H1 (cell line): ENCODE measurements around the gene ENKUR. TPM values are rescaled to one million over a fixed set of nuclear protein-coding genes. Genes with fewer than 3 reads are reported as not detected.

Experiments used
- CTCF ChIA-PET: fragments of 300-600 bp; sonication (Branson Sonifier 250); formaldehyde crosslinking; loops from one replicate; lab custom pipeline; 2021; ENCODE audit not compliant: partially characterized antibody; lab: Charles Lee
- POLR2A ChIA-PET: fragments of 300-600 bp; sonication (Branson Sonifier 250); formaldehyde crosslinking; loops from one replicate; lab custom pipeline; 2021; ENCODE audit warnings: inconsistent platforms; ENCODE audit not compliant: partially characterized antibody; lab: Charles Lee
- DNase-seq, 2 experiments: peaks; one replicate each; pipeline versions ENCODE4 v3.0.0 to v3.0.0-alpha.2; 2010 to 2022; ENCODE audit warnings: low spot score in 2 of 2, low read depth in 1 of 2, mixed read lengths in 1 of 2
- FAIRE-seq: peaks from 2 replicates; lab custom pipeline; 2011; peaks lifted over from hg19 to GRCh38; lab: Jason Lieb, UNC
- H2AFZ ChIP-seq: 2 replicates; pipeline ENCODE4 v1.8.1; 2012; ENCODE audit warnings: low read length, inconsistent platforms
- H2AK5ac ChIP-seq: 2 replicates; pipeline ENCODE4 v1.6.1; 2013; ENCODE audit warnings: low read depth, low read length
- H2BK120ac ChIP-seq: replicated peaks from 2 replicates; pipeline ENCODE3; 2013; ENCODE audit warnings: low read depth, low read length, inconsistent platforms
- H2BK12ac ChIP-seq: 2 replicates; pipeline ENCODE4 v1.6.1; 2013; ENCODE audit warnings: low read depth, low read length
- H2BK15ac ChIP-seq: 2 replicates; pipeline ENCODE4 v1.6.1; 2013; ENCODE audit warnings: low read length
- H2BK20ac ChIP-seq: 2 replicates; pipeline ENCODE4 v1.6.1; 2013; ENCODE audit warnings: low read length
- H2BK5ac ChIP-seq: 2 replicates; pipeline ENCODE4 v1.6.1; 2013; ENCODE audit warnings: low read depth, low read length
- H3K14ac ChIP-seq: 2 replicates; pipeline ENCODE4 v1.6.1; 2013; ENCODE audit warnings: inconsistent platforms; ENCODE audit not compliant: insufficient read length
- H3K18ac ChIP-seq: 2 replicates; pipeline ENCODE4 v1.6.1; 2013; ENCODE audit warnings: low read length; ENCODE audit errors: extremely low read depth
- H3K23ac ChIP-seq: 2 replicates; pipeline ENCODE4 v1.6.1; 2013; ENCODE audit warnings: inconsistent platforms; ENCODE audit not compliant: insufficient read length
- H3K23me2 ChIP-seq: 2 replicates; pipeline ENCODE4 v1.6.1; 2013; ENCODE audit warnings: low read depth, low read length
- H3K27ac ChIP-seq: 2 replicates; pipeline ENCODE4 v1.6.1; 2011; ENCODE audit warnings: low read depth, low read length, inconsistent platforms
- H3K27me3 ChIP-seq, 4 experiments: replicated peaks in 1 of 4; 1 replicate in 1 of 4; 2 replicates in 3 of 4; pipeline versions ENCODE4 v1.6.1 to v1.8.1; 2011 to 2013; ENCODE audit warnings: low read length in 3 of 4, mild to moderate bottlenecking in 3 of 4, inconsistent platforms in 2 of 4, mixed read lengths in 2 of 4, moderate library complexity in 1 of 4; ENCODE audit not compliant: control insufficient read depth in 3 of 4, insufficient read depth in 3 of 4; ENCODE audit errors: extremely low read depth in 1 of 4
- H3K36me3 ChIP-seq, 4 experiments: 2 replicates each; pipeline versions ENCODE4 v1.6.1 to v1.8.1; 2011 to 2013; ENCODE audit warnings: mild to moderate bottlenecking in 4 of 4, low read length in 3 of 4, moderate library complexity in 2 of 4, control low read depth in 1 of 4, inconsistent platforms in 1 of 4; ENCODE audit not compliant: insufficient read depth in 4 of 4, control insufficient read depth in 2 of 4
- H3K4ac ChIP-seq: replicated peaks from 2 replicates; pipeline ENCODE3; 2013; ENCODE audit warnings: low read length, low read depth, mixed read lengths, inconsistent platforms; ENCODE audit not compliant: insufficient read length
- H3K4me1 ChIP-seq, 4 experiments: replicated peaks in 1 of 4; 1 replicate in 1 of 4; 2 replicates in 3 of 4; pipeline versions ENCODE4 v1.6.1 to v1.8.1; 2011 to 2013; ENCODE audit warnings: low read length in 3 of 4, inconsistent platforms in 2 of 4, mixed read lengths in 1 of 4; ENCODE audit not compliant: insufficient read depth in 4 of 4, control insufficient read depth in 3 of 4
- H3K4me2 ChIP-seq, 2 experiments: 2 replicates each; pipeline versions ENCODE4 v1.6.1 to v1.8.1; 2011 to 2013; ENCODE audit warnings: low read depth in 2 of 2, low read length in 2 of 2, control low read depth in 1 of 2, inconsistent platforms in 1 of 2, mild to moderate bottlenecking in 1 of 2; ENCODE audit not compliant: insufficient read depth in 1 of 2
- H3K4me3 ChIP-seq, 4 experiments: fragments of 200-600, 300-600 bp in 1 of 4; sonication (generic), shearing (Covaris generic), sonication (Bioruptor Twin) in 1 of 4; 2 replicates each; pipeline versions ENCODE4 v1.5.1 to v1.8.1; 2011 to 2016; ENCODE audit warnings: low read length in 4 of 4, low read depth in 3 of 4, control low read depth in 2 of 4, inconsistent platforms in 2 of 4, mild to moderate bottlenecking in 2 of 4, mixed read lengths in 1 of 4, moderate library complexity in 1 of 4; ENCODE audit not compliant: insufficient read depth in 2 of 4; ENCODE audit errors: extremely low read depth in 1 of 4
- H3K56ac ChIP-seq: replicated peaks from 2 replicates; pipeline ENCODE3; 2013; ENCODE audit warnings: low read depth, mild to moderate bottlenecking, mixed read lengths, low read length, inconsistent platforms; ENCODE audit not compliant: insufficient read length
- H3K79me1 ChIP-seq: 2 replicates; pipeline ENCODE4 v1.6.1; 2013; ENCODE audit warnings: low read depth, low read length, control low read depth
- H3K79me2 ChIP-seq, 2 experiments: 2 replicates each; pipeline versions ENCODE4 v1.6.1 to v1.8.1; 2012 to 2013; ENCODE audit warnings: low read length in 2 of 2, mild to moderate bottlenecking in 2 of 2, inconsistent platforms in 1 of 2; ENCODE audit not compliant: insufficient read depth in 2 of 2, control insufficient read depth in 1 of 2
- H3K9ac ChIP-seq, 4 experiments: replicated peaks in 1 of 4; 1 replicate in 1 of 4; 2 replicates in 3 of 4; pipeline versions ENCODE4 v1.6.1 to v1.8.1; 2011 to 2013; ENCODE audit warnings: low read depth in 3 of 4, low read length in 3 of 4, control low read depth in 2 of 4, mild to moderate bottlenecking in 2 of 4, moderate library complexity in 2 of 4, inconsistent platforms in 1 of 4; ENCODE audit errors: extremely low read depth in 1 of 4
- H3K9me3 ChIP-seq, 2 experiments: 2 replicates each; pipeline versions ENCODE4 v1.6.1 to v1.8.1; 2012 to 2013; ENCODE audit warnings: mild to moderate bottlenecking in 2 of 2, moderate library complexity in 2 of 2, control low read depth in 1 of 2, inconsistent platforms in 1 of 2, low read depth in 1 of 2, low read length in 1 of 2, mixed read lengths in 1 of 2; ENCODE audit not compliant: insufficient read depth in 2 of 2
- H4K20me1 ChIP-seq, 2 experiments: replicated peaks in 1 of 2; 2 replicates each; pipeline versions ENCODE3 to v1.8.1; 2011 to 2013; ENCODE audit warnings: inconsistent platforms in 2 of 2, low read length in 2 of 2, mild to moderate bottlenecking in 1 of 2; ENCODE audit not compliant: insufficient read depth in 2 of 2, control insufficient read depth in 1 of 2
- H4K5ac ChIP-seq: 2 replicates; pipeline ENCODE4 v1.6.1; 2013; ENCODE audit warnings: low read length, low read depth, mixed read lengths, inconsistent platforms; ENCODE audit not compliant: insufficient read length
- H4K8ac ChIP-seq: 2 replicates; pipeline ENCODE4 v1.8.0; 2013; ENCODE audit warnings: mild to moderate bottlenecking, moderate library complexity, low read length, inconsistent platforms; ENCODE audit not compliant: insufficient read depth; ENCODE audit errors: extremely low read depth
- H4K91ac ChIP-seq: replicated peaks from 2 replicates; pipeline ENCODE3; 2013; ENCODE audit warnings: low read length, mixed read lengths, inconsistent platforms; ENCODE audit not compliant: insufficient read length
- ATF3 ChIP-seq: IDR thresholded peaks from 2 replicates; pipeline ENCODE4 v1.6.1; 2011; ENCODE audit warnings: low read depth, mild to moderate bottlenecking, low read length; ENCODE audit not compliant: insufficient read depth
- BACH1 ChIP-seq: IDR thresholded peaks from 2 replicates; pipeline ENCODE4 v1.6.1; 2012; ENCODE audit warnings: low read length, improper control_type of control experiment
- E2F6 ChIP-seq: IDR thresholded peaks from 2 replicates; pipeline ENCODE4 v1.6.1; 2012; ENCODE audit warnings: inconsistent platforms
- FOSL1 ChIP-seq: IDR thresholded peaks from 2 replicates; pipeline ENCODE4 v1.6.1; 2011; ENCODE audit warnings: mild to moderate bottlenecking, low read depth, low read length, moderate library complexity; ENCODE audit not compliant: insufficient read depth
- GTF2F1 ChIP-seq: IDR thresholded peaks from 2 replicates; pipeline ENCODE4 v1.6.1; 2012; ENCODE audit warnings: low read depth, low read length, improper control_type of control experiment, borderline replicate concordance
- JUND ChIP-seq: IDR thresholded peaks from 2 replicates; pipeline ENCODE4 v1.6.1; 2011; ENCODE audit warnings: mild to moderate bottlenecking, improper control_type of control experiment, low read length
- KDM5A ChIP-seq: fragments of 200-600 bp; IDR thresholded peaks from 2 replicates; pipeline ENCODE4 v1.7.1; 2012; ENCODE audit warnings: mild to moderate bottlenecking, low read length, inconsistent platforms, mixed read lengths
- POLR2AphosphoS5 ChIP-seq: IDR thresholded peaks from 2 replicates; pipeline ENCODE4 v1.6.1; 2011; ENCODE audit warnings: low read depth, low read length
- SP2 ChIP-seq: IDR thresholded peaks from 2 replicates; pipeline ENCODE4 v1.6.1; 2012; ENCODE audit warnings: mild to moderate bottlenecking, low read length, inconsistent platforms
- WGBS, 2 experiments: shearing (Covaris generic) in 1 of 2; methylation state at CpG; one replicate each; pipeline versions ENCODE4 v1.1.6 to v1.1.7; 2013 to 2015; ENCODE audit warnings: low lambda C conversion rate in 2 of 2, mixed read lengths in 2 of 2, inconsistent platforms in 1 of 2, low coverage in 1 of 2, missing lambda C conversion rate in 1 of 2; ENCODE audit not compliant: insufficient replicate concordance in 2 of 2, insufficient coverage in 1 of 2, insufficient read length in 1 of 2; ENCODE audit errors: extremely low coverage in 1 of 2, missing lambda C conversion rate in 1 of 2; 5-methylcytosine and 5-hydroxymethylcytosine counted together
- polyA plus RNA-seq, 7 experiments: library from polyadenylated mRNA; depleted of rRNA in 3 of 7; stranded (reverse) in 5 of 7; unstranded in 2 of 7; fragments of >200 nt in 5 of 7; fragments of 200-250 nt in 2 of 7; gene quantifications; 1 replicate in 5 of 7; 2 replicates in 1 of 7; 4 replicates in 1 of 7; pipeline versions ENCODE4 v1.2.1 to v1.2.3, GENCODE V29; 2011 to 2013; ENCODE audit warnings: missing spikeins in 2 of 7, mixed read lengths in 2 of 7
- total RNA-seq: library from RNA; stranded (reverse); fragmentation: NEBNext Ultra II Directional; extraction: Animal tissue kit (Norgen Biotek cat#: 25700); gene quantifications from 2 replicates; pipeline ENCODE4 v1.2.1, GENCODE V29; 2021

ENKUR gene
- total and polyA plus RNA-seq, 2 of the 8 experiments (the other 6 are each of a cell fraction or from before 2014, with no cell fraction given): not detected

- H3K9ac ChIP-seq: no peak overlapping the region
- no peak overlapping the region for H3K14ac ChIP-seq
- H3K56ac ChIP-seq: no peak overlapping the region
- H3K4ac ChIP-seq: no peak overlapping the region
- no peaks in the 10 kb centered on the region for H3K23me2 ChIP-seq
- DNase-seq (no peak), FAIRE-seq (no peak)
- H4K5ac ChIP-seq: no peak overlapping the region
- TF ChIP-seq POLR2AphosphoS5: no peak
- no peak for TF ChIP-seq BACH1
- TF ChIP-seq E2F6: no peak
- no peak for TF ChIP-seq JUND
- TF ChIP-seq KDM5A: no peak
- no peak for TF ChIP-seq ATF3
- no peak for TF ChIP-seq GTF2F1
- no peak for TF ChIP-seq FOSL1
- TF ChIP-seq SP2: no peak
- no peak overlapping the region for H2AK5ac ChIP-seq
- no peak overlapping the region for H4K91ac ChIP-seq
- ChIA-PET CTCF (interaction anchor here (0.6 kb wide), 1 partner anchor 212 kb away, joined by 5 read pairs; no protein-coding TSS in a partner anchor), POLR2A (no interaction called here)
- no peak overlapping the region for H2AFZ ChIP-seq
- H3K79me1 ChIP-seq: no peaks in the 10 kb centered on the region
- no peak overlapping the region for H3K18ac ChIP-seq
- no peaks in the 10 kb centered on the region for H3K4me1 ChIP-seq
- H2BK15ac ChIP-seq: no peak overlapping the region
- H2BK20ac ChIP-seq: no peak overlapping the region
- no peak overlapping the region for H3K4me2 ChIP-seq
- H4K20me1 ChIP-seq: no peaks in the 10 kb centered on the region
- no peaks in the 10 kb centered on the region for H3K79me2 ChIP-seq
- H3K23ac ChIP-seq: no peak overlapping the region
- no peak overlapping the region for H3K27ac ChIP-seq
- no peaks in the 10 kb centered on the region for H3K9me3 ChIP-seq
- no peak overlapping the region for H4K8ac ChIP-seq
- H2BK12ac ChIP-seq: no peak overlapping the region
- H2BK120ac ChIP-seq: no peak overlapping the region
- H3K27me3 ChIP-seq: no peaks in the 10 kb centered on the region
- 89% methylated on average over 1 of the region's 1 CpG; no CpG with 5 or more reads in 1 of the 2 experiments for WGBS, 2 experiments
- no peak overlapping the region for H2BK5ac ChIP-seq
- no peak overlapping the region for H3K4me3 ChIP-seq
- H3K36me3 ChIP-seq: no peaks in the 10 kb centered on the region
Observed at GRCh38 chr10:24993237-24993958, 22.6 kb downstream of the ENKUR start.
